Common myeloid progenitor, CD34-positive (primary cell): ENCODE measurements around the gene RAF1.
"Not testable (repeated sequence)": the region's sequence is repeated elsewhere in the genome, so short reads cannot be mapped to it uniquely, and the experiment has no call there.

Experiments
- CTCF ChIA-PET: fragments of 350-600 bp; sonication (Branson Sonifier 250); formaldehyde crosslinking; loops from one replicate; lab custom pipeline; 2021; ENCODE audit warnings: antibody characterized with exemption; lab: Charles Lee
- POLR2A ChIA-PET: fragments of 350-600 bp; sonication (Branson Sonifier 250); formaldehyde crosslinking; loops from one replicate; lab custom pipeline; 2021; ENCODE audit warnings: antibody characterized with exemption; lab: Charles Lee
- DNase-seq, 3 donors: peaks; one replicate each; pipeline versions ENCODE4 v3.0.0 to v3.0.0-alpha.2; 2013
- H3K27ac ChIP-seq, 2 experiments: 1 replicate in 1 of 2; 2 replicates in 1 of 2; pipeline ENCODE4 v1.7.0; 2013; ENCODE audit warnings: inconsistent platforms in 2 of 2, low read length in 2 of 2, mild to moderate bottlenecking in 2 of 2, low read depth in 1 of 2, moderate library complexity in 1 of 2; ENCODE audit not compliant: severe bottlenecking in 2 of 2, insufficient read depth in 1 of 2, poor library complexity in 1 of 2
- H3K27me3 ChIP-seq, 5 experiments: replicated peaks in 2 of 5; 1 replicate in 3 of 5; 2 replicates in 2 of 5; pipeline versions ENCODE4 v1.6.1 to v1.7.0; 2013; ENCODE audit warnings: low read length in 4 of 5, mild to moderate bottlenecking in 2 of 5, moderate library complexity in 2 of 5, inconsistent platforms in 1 of 5; ENCODE audit not compliant: insufficient read depth in 5 of 5, control insufficient read depth in 4 of 5
- H3K36me3 ChIP-seq, 4 experiments: 1 replicate in 2 of 4; 2 replicates in 2 of 4; pipeline versions ENCODE4 v1.6.1 to v1.7.0; 2013; ENCODE audit warnings: low read length in 3 of 4, control low read depth in 1 of 4, mild to moderate bottlenecking in 1 of 4; ENCODE audit not compliant: control insufficient read depth in 4 of 4, insufficient read depth in 4 of 4
- H3K4me1 ChIP-seq, 4 experiments: 1 replicate in 3 of 4; 2 replicates in 1 of 4; pipeline versions ENCODE4 v1.6.1 to v1.7.1; 2013; ENCODE audit warnings: low read length in 3 of 4, mild to moderate bottlenecking in 3 of 4, control low read depth in 1 of 4, inconsistent platforms in 1 of 4, moderate library complexity in 1 of 4; ENCODE audit not compliant: control insufficient read depth in 4 of 4, insufficient read depth in 4 of 4; ENCODE audit errors: control extremely low read depth in 1 of 4
- H3K4me3 ChIP-seq, 7 experiments: 1 replicate in 4 of 7; 2 replicates in 3 of 7; pipeline versions ENCODE4 v1.5.1 to v1.7.0; 2013; ENCODE audit warnings: mild to moderate bottlenecking in 7 of 7, low read length in 6 of 7, moderate library complexity in 6 of 7, inconsistent platforms in 2 of 7, low read depth in 2 of 7, control low read depth in 1 of 7; ENCODE audit not compliant: insufficient read depth in 4 of 7, control insufficient read depth in 1 of 7; ENCODE audit errors: extremely low read depth in 1 of 7
- H3K9me3 ChIP-seq, 5 experiments: 1 replicate in 4 of 5; 2 replicates in 1 of 5; pipeline versions ENCODE4 v1.6.1 to v1.7.1; 2013; ENCODE audit warnings: low read length in 4 of 5, mild to moderate bottlenecking in 2 of 5, inconsistent platforms in 1 of 5, low read depth in 1 of 5, moderate library complexity in 1 of 5; ENCODE audit not compliant: control insufficient read depth in 4 of 5, insufficient read depth in 2 of 5; ENCODE audit errors: control extremely low read depth in 1 of 5
- WGBS: methylation state at CpG from one replicate; pipeline ENCODE4 v1.1.5; 2013; ENCODE audit not compliant: insufficient coverage; 5-methylcytosine and 5-hydroxymethylcytosine counted together

RAF1 gene

DNA sequence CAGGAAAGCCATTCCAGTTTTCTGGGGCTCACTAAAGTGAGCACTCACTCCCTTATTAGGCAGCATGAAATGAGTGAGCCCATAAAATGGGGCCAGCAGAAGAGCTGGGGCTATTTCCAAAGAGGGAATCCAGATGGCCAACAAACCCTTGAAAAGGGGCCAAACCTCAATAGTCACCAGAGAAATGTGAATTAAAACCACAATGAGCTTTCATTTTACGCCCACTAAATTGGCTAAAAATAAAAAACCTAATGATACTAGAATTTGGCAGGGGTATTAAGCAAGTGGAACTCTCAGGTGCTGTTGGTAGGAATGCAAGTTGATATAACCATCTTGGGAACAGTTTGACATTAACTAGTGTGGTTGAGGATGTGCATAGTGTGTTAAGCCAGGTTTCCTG lies 42.1 kb upstream of the RAF1 start:
- POLR2A ChIA-PET: no interaction called here
- CTCF ChIA-PET: interaction anchor here (0.9 to 2.6 kb wide), 15 partner anchors 9 to 152 kb away, joined by 3 to 12 read pairs (median 4); partner anchors contain the start of gene RPL32
- H3K36me3 ChIP-seq: no peaks in the 10 kb centered on the region
- DNase-seq: peak in 1 of 3 donors; percentile 63
- peaks cover 0 to 3% (median 0%) of the 10 kb centered on the region in 5 experiments for H3K27me3 ChIP-seq
- H3K9me3 ChIP-seq: no peaks in the 10 kb centered on the region
- 80% methylated on average over 1 of the region's 1 CpG for WGBS
- no peak overlapping the region for H3K4me3 ChIP-seq
- no peaks in the 10 kb centered on the region for H3K4me1 ChIP-seq
- H3K27ac ChIP-seq: no peak overlapping the region

DNA sequence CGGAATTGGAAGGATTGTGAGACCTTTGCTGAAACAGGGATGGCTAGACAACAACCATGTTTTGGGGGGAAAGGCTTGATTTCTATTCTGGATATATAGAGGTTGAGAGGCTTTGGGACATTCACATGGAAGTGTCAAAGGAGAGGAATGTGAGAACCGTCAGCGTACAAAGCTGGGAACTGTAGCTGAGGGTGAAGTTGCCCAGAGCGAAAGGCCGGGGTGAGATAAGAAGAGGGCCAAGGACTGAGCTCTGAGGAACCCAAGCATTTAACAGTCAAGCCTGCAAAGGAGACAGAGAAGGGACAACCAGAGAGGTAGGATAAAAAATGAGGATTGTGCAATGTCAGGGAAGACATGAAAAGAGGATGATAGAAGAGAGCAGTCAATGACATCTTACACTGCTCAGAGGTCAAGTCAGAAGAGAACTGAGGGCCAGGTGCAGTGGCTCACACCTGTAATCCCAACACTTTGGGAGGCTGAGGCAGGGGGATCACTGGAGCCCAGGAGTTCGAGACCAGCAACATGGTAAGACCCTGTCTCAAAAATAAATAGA lies 41.5 kb upstream of the RAF1 start:
- Histone ChIP-seq H3K27ac (no peak overlapping the region), H3K27me3 (peaks cover 0 to 3% (median 0%) of the 10 kb centered on the region in 5 experiments), H3K4me1 (no peaks in the 10 kb centered on the region), H3K4me3 (no peak overlapping the region), H3K9me3 (no peaks in the 10 kb centered on the region), H3K36me3 (no peaks in the 10 kb centered on the region)
- POLR2A ChIA-PET: no interaction called here
- CTCF ChIA-PET: interaction anchor here (0.9 to 2.6 kb wide), 9 partner anchors 8 to 136 kb away, joined by 3 to 12 read pairs (median 3); partner anchors contain the start of gene RPL32
- no peak for DNase-seq
- 98% methylated on average over 6 of the region's 6 CpGs for WGBS

DNA sequence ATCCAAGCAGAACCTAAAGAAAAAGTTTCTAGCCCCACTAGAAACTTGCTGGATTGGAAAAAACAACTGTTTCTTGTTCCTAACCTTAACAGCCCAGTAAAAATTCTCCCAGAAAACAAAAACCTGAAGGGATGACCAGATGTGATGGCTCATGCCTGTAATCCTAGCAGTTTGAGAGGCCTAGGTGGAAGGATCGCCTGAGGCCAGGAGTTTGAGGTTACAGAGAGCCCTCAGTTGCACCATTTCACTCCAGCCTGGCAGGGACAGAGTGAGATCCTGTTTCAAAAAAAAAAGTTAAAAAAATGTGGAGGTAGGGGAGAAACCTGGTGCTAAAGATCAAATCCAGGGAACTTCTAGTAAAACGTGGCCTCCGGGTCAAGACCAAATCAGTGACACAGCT lies 38.6 kb upstream of the RAF1 start:
- Histone ChIP-seq H3K27me3 (peaks cover 0 to 3% (median 0%) of the 10 kb centered on the region in 5 experiments), H3K4me1 (no peaks in the 10 kb centered on the region), H3K9me3 (no peaks in the 10 kb centered on the region), H3K27ac (no peak overlapping the region), H3K4me3 (no peak overlapping the region), H3K36me3 (no peaks in the 10 kb centered on the region)
- POLR2A ChIA-PET: no interaction called here
- CTCF ChIA-PET: no interaction called here
- 97% methylated on average over 3 of the region's 3 CpGs for WGBS
- no peak for DNase-seq

DNA sequence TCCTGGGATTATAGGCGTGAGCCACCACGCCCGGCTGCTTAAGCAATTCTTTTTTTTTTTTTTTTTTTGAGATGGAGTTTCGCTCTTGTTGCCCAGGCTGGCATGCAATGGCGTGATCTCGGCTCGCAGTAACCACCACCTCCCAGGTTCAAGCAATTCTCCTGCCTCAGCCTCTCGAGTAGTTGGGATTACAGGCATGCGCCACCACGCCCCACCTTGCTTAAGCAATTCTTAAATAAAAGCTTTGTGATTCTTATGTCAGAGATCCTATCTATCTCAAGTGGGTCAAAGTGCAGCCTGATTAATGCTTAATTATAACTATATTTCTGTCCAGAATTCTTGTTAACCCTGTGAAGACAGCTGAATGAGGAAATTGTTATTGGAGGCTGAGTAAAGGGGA lies 37.7 kb upstream of the RAF1 start:
- WGBS: 100% methylated on average over 4 of the region's 10 CpGs
- CTCF ChIA-PET, H3K4me1 ChIP-seq, H3K36me3 ChIP-seq, H3K27me3 ChIP-seq, H3K27ac ChIP-seq, H3K9me3 ChIP-seq, H3K4me3 ChIP-seq, DNase-seq: not testable (repeated sequence)
- POLR2A ChIA-PET: interaction anchor here (0.6 to 0.7 kb wide), 2 partner anchors 14 to 182 kb away, joined by 4 to 5 read pairs; no protein-coding TSS in a partner anchor

DNA sequence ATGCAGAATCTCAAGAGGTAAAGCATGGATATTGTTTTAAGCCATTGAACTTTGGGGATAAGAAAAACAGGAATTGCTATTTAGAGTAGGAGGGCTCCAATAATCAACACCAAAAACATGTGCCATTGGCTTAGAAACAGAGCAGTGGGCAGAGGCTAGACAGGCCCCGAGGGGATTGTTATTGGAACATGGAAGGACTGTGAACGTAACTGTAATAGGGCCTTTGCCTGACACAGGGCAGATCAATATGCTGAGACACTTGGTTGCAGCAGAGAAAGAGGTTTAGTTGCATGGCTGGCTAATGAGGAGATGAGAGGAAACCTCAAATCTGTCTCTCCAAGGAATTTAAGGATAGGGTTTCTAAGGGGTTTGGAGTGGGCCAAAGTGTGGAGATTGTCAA lies 36.9 kb upstream of the RAF1 start:
- 100% methylated on average over 2 of the region's 2 CpGs for WGBS
- H3K27me3 ChIP-seq: peaks cover 0 to 3% (median 0%) of the 10 kb centered on the region in 5 experiments
- H3K4me1 ChIP-seq: no peaks in the 10 kb centered on the region
- H3K9me3 ChIP-seq: no peaks in the 10 kb centered on the region
- H3K27ac ChIP-seq: no peak overlapping the region
- H3K4me3 ChIP-seq: no peak overlapping the region
- DNase-seq: no peak
- H3K36me3 ChIP-seq: no peaks in the 10 kb centered on the region
- ChIA-PET CTCF (interaction anchor here (1.1 kb wide), 1 partner anchor 10 kb away, joined by 5 read pairs; no protein-coding TSS in a partner anchor), POLR2A (no interaction called here)

DNA sequence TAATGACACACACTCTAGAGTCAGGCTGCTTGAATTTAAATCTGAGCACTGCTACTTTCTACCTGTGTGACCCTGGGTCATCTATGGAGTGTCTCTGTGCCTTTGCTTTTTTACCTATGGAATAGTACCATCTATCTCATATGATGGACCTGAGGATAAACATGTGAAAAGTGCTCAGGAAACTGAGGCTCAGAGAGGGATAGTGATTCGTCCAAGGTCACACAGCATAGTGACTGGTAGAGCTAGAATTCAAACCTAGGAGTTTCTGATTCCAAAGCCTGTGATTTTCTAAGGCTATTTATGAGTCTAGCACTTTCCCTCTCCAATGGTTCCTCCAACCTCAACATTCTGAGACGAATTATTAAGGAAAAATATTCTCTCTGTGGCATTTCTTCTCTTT lies 32.0 kb upstream of the RAF1 start:
- no peaks in the 10 kb centered on the region for H3K27me3 ChIP-seq
- 100% methylated on average over 2 of the region's 2 CpGs for WGBS
- no peak overlapping the region for H3K4me3 ChIP-seq
- no peak overlapping the region for H3K27ac ChIP-seq
- H3K36me3 ChIP-seq: no peaks in the 10 kb centered on the region
- no peak for DNase-seq
- POLR2A ChIA-PET: no interaction called here
- H3K4me1 ChIP-seq: no peaks in the 10 kb centered on the region
- no peaks in the 10 kb centered on the region for H3K9me3 ChIP-seq
- CTCF ChIA-PET: interaction anchor here (1.4 to 2.7 kb wide), 2 partner anchors 10 to 11 kb away, joined by 4 to 7 read pairs; no protein-coding TSS in a partner anchor

DNA sequence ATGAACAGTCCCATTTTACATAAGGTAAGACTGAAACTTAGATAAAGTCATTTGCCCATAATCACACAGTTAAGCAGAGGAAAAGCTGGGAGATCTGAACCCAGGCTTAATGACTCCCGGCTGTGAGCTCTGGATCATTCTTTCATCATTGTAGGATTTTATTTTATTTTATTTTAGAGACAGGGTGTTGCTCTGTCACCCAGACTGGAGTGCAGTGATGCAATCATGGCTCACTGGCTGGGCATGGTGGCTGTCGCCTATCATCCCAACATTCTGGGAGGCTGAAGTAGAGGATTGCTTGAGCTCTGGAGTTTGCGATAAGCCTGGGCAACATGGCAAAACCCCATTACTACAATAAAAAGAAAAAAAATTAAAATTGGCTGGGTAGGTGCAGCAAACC lies 31.2 kb upstream of the RAF1 start:
- Histone ChIP-seq H3K4me1 (no peaks in the 10 kb centered on the region), H3K27ac (no peak overlapping the region), H3K27me3 (no peaks in the 10 kb centered on the region), H3K36me3 (no peaks in the 10 kb centered on the region), H3K9me3 (no peaks in the 10 kb centered on the region), H3K4me3 (no peak overlapping the region)
- ChIA-PET CTCF (interaction anchor here (0.8 to 1.4 kb wide), 3 partner anchors 10 to 16 kb away, joined by 3 to 4 read pairs (median 3); no protein-coding TSS in a partner anchor), POLR2A (no interaction called here)
- DNase-seq: no peak
- no CpG with 5 or more reads among the region's 3 CpGs for WGBS
